IMR-90 (cell line): ENCODE data around the gene INPP5A. TPM values are rescaled to one million over a fixed set of nuclear protein-coding genes. Genes with fewer than 3 reads are reported as not detected.

Experiments used
- ATAC-seq: fragments of 200-7000 bp; cut with Tn5 transposase; 2 replicates; pipeline ENCODE4 v1.9.1; 2020; ENCODE audit warnings: low read depth, mild to moderate bottlenecking, moderate library complexity
- BruUV-seq: library from RNA; stranded (reverse); fragments of 400-500 nt; replicated peaks from 2 replicates; lab custom pipeline; 2021; lab: Mats Ljungman, UMichigan
- CTCF ChIA-PET: fragments of 300-600 bp; formaldehyde crosslinking; extraction: SDS; loops from one replicate; lab custom pipeline; 2021; ENCODE audit warnings: antibody characterized with exemption; lab: Yijun Ruan, JAX
- POLR2A ChIA-PET: fragments of 300-600 bp; sonication (Branson Sonifier 250); formaldehyde crosslinking; loops from one replicate; lab custom pipeline; 2022; ENCODE audit warnings: antibody characterized with exemption; ENCODE audit not compliant: unreplicated experiment; lab: Charles Lee
- DNase-seq: peaks from one replicate; pipeline ENCODE4 v3.0.0; 2013
- H2AFZ ChIP-seq: replicated peaks from 2 replicates; pipeline ENCODE3; 2013; ENCODE audit warnings: low read length, mild to moderate bottlenecking; ENCODE audit not compliant: poor library complexity
- H2AK5ac ChIP-seq: 2 replicates; pipeline ENCODE4 v1.6.1; 2013; ENCODE audit warnings: low read depth, low read length, inconsistent platforms
- H2AK9ac ChIP-seq: replicated peaks from 2 replicates; pipeline ENCODE3; 2013; ENCODE audit warnings: mild to moderate bottlenecking, low read depth, low read length, moderate library complexity; ENCODE audit not compliant: poor library complexity
- H2BK120ac ChIP-seq: 2 replicates; pipeline ENCODE4 v1.6.1; 2013; ENCODE audit warnings: low read depth, low read length, inconsistent platforms
- H2BK15ac ChIP-seq: 3 replicates; pipeline ENCODE4 v1.6.1; 2013; ENCODE audit warnings: low read depth, low read length, inconsistent platforms
- H2BK20ac ChIP-seq: 2 replicates; pipeline ENCODE4 v1.6.1; 2013; ENCODE audit warnings: low read depth, mild to moderate bottlenecking, inconsistent platforms, low read length, moderate library complexity
- H2BK5ac ChIP-seq: 2 replicates; pipeline ENCODE4 v1.6.1; 2013; ENCODE audit warnings: mild to moderate bottlenecking, low read depth, low read length, inconsistent platforms; ENCODE audit not compliant: poor library complexity, severe bottlenecking
- H3K14ac ChIP-seq: replicated peaks from 2 replicates; pipeline ENCODE4 v1.6.1; 2013; ENCODE audit warnings: low read depth, low read length, inconsistent platforms
- H3K18ac ChIP-seq: 2 replicates; pipeline ENCODE4 v1.6.1; 2013; ENCODE audit warnings: low read depth, low read length, control low read depth
- H3K23ac ChIP-seq: 2 replicates; pipeline ENCODE4 v1.6.1; 2013; ENCODE audit warnings: low read depth, low read length, inconsistent platforms
- H3K27ac ChIP-seq: 2 replicates; pipeline ENCODE4 v1.5.1; 2013; ENCODE audit warnings: mild to moderate bottlenecking, control low read depth, low read length; ENCODE audit not compliant: insufficient read depth
- H3K27me3 ChIP-seq: 2 replicates; pipeline ENCODE4 v1.6.1; 2013; ENCODE audit warnings: low read length; ENCODE audit not compliant: control insufficient read depth, insufficient read depth
- H3K36me3 ChIP-seq: 2 replicates; pipeline ENCODE4 v1.6.1; 2013; ENCODE audit warnings: low read length, mixed read lengths; ENCODE audit not compliant: control insufficient read depth, insufficient read depth
- H3K4ac ChIP-seq: 2 replicates; pipeline ENCODE4 v1.6.1; 2013; ENCODE audit warnings: low read depth, low read length, inconsistent platforms
- H3K4me1 ChIP-seq: 2 replicates; pipeline ENCODE4 v1.6.1; 2013; ENCODE audit warnings: low read length, mixed read lengths; ENCODE audit not compliant: control insufficient read depth, insufficient read depth
- H3K4me2 ChIP-seq: 2 replicates; pipeline ENCODE4 v1.6.1; 2013; ENCODE audit warnings: low read depth, mild to moderate bottlenecking, control low read depth, low read length, moderate library complexity
- H3K4me3 ChIP-seq: 2 replicates; pipeline ENCODE4 v1.5.1; 2013; ENCODE audit warnings: low read depth, mild to moderate bottlenecking, control low read depth, low read length, moderate library complexity; ENCODE audit not compliant: insufficient read depth
- H3K56ac ChIP-seq: 2 replicates; pipeline ENCODE4 v1.6.1; 2013; ENCODE audit warnings: low read length, inconsistent platforms; ENCODE audit not compliant: insufficient read depth; ENCODE audit errors: extremely low read depth
- H3K79me1 ChIP-seq, 2 experiments: 2 replicates each; pipeline ENCODE4 v1.6.1; 2013; ENCODE audit warnings: low read length in 2 of 2, inconsistent platforms in 1 of 2, low read depth in 1 of 2
- H3K9ac ChIP-seq: 2 replicates; pipeline ENCODE4 v1.6.1; 2013; ENCODE audit warnings: low read depth, low read length, control low read depth
- H3K9me1 ChIP-seq: 2 replicates; pipeline ENCODE4 v1.6.1; 2013; ENCODE audit warnings: low read length, inconsistent platforms; ENCODE audit not compliant: insufficient read depth
- H3K9me3 ChIP-seq: 2 replicates; pipeline ENCODE4 v1.6.1; 2013; ENCODE audit warnings: low read length; ENCODE audit not compliant: control insufficient read depth, insufficient read depth
- H4K20me1 ChIP-seq: 2 replicates; pipeline ENCODE4 v1.6.1; 2013; ENCODE audit warnings: low read length, inconsistent platforms; ENCODE audit not compliant: insufficient read depth
- H4K5ac ChIP-seq: 2 replicates; pipeline ENCODE4 v1.6.1; 2013; ENCODE audit warnings: mild to moderate bottlenecking, low read depth, low read length, control low read depth
- H4K8ac ChIP-seq, 2 experiments: 2 replicates each; pipeline ENCODE4 v1.6.1; 2013; ENCODE audit warnings: low read depth in 2 of 2, low read length in 2 of 2, control low read depth in 1 of 2, inconsistent platforms in 1 of 2
- H4K91ac ChIP-seq: 2 replicates; pipeline ENCODE4 v1.6.1; 2013; ENCODE audit warnings: low read depth, low read length, inconsistent platforms; ENCODE audit not compliant: insufficient read depth
- CHD1 ChIP-seq: IDR thresholded peaks from 2 replicates; pipeline ENCODE4 v1.6.1; 2012; ENCODE audit warnings: low read depth, low read length, improper control_type of control experiment
- ELK1 ChIP-seq: fragments of 150-350 bp; IDR thresholded peaks from 2 replicates; pipeline ENCODE4 v1.6.1; 2016; ENCODE audit warnings: low read depth, mild to moderate bottlenecking, low read length, moderate library complexity, borderline replicate concordance
- MAZ ChIP-seq: IDR thresholded peaks from 2 replicates; pipeline ENCODE4 v1.6.1; 2012; ENCODE audit warnings: low read depth, mild to moderate bottlenecking, low read length, improper control_type of control experiment, moderate library complexity, borderline replicate concordance
- MXI1 ChIP-seq: IDR thresholded peaks from 2 replicates; pipeline ENCODE4 v1.6.1; 2012; ENCODE audit warnings: low read depth, mild to moderate bottlenecking, low read length, moderate library complexity, borderline replicate concordance
- RFX5 ChIP-seq: IDR thresholded peaks from 2 replicates; pipeline ENCODE4 v1.8.0; 2012; ENCODE audit warnings: low read depth, mild to moderate bottlenecking, low read length, moderate library complexity
- SMC3 ChIP-seq: fragments of 150-350 bp; IDR thresholded peaks from 2 replicates; pipeline ENCODE4 v1.6.1; 2016; ENCODE audit warnings: low read depth, mild to moderate bottlenecking, antibody characterized with exemption, low read length, moderate library complexity
- WGBS, 2 experiments: methylation state at CpG; one replicate each; pipeline versions ENCODE4 v1.1.5 to v1.1.7; 2013; ENCODE audit warnings: missing lambda C conversion rate in 2 of 2; ENCODE audit not compliant: insufficient read length in 1 of 2; ENCODE audit errors: extremely low coverage in 2 of 2; 5-methylcytosine and 5-hydroxymethylcytosine counted together
- dilution Hi-C: fragments of 300-500 bp; cut with HindIII; formaldehyde crosslinking; loops from one replicate; pipeline ENCODE4 v1.14.3; 2018; ENCODE audit warnings: low sequenced_read_pairs; ENCODE audit not compliant: unreplicated experiment
- in situ Hi-C: fragments of 300-500 bp; cut with MboI; formaldehyde crosslinking; loops from 3 replicates; pipeline ENCODE4 v1.14.3; 2019; ENCODE audit warnings: low sequenced_read_pairs, inconsistent platforms, mixed read lengths
- intact Hi-C: fragments of 100-400 bp; cut with micrococcal nuclease; formaldehyde crosslinking; loops from 2 replicates; pipeline ENCODE4 v1.10.0; 2022
- polyA plus RNA-seq, 3 experiments: library from polyadenylated mRNA; depleted of rRNA; stranded (reverse); fragments of >200 nt; gene quantifications; 2 replicates each; pipeline ENCODE4 v1.2.3, GENCODE V29; 2012; ENCODE audit warnings: low replicate concordance in 1 of 3
- total RNA-seq: library from RNA; depleted of rRNA; stranded (reverse); fragments of >200 nt; gene quantifications from 2 replicates; pipeline ENCODE4 v1.2.3, GENCODE V29; 2012

INPP5A gene
- total and polyA plus RNA-seq, 2 of the 4 experiments (the other 2 are of a cell fraction) = 21.4 to 36.7 TPM

DNA sequence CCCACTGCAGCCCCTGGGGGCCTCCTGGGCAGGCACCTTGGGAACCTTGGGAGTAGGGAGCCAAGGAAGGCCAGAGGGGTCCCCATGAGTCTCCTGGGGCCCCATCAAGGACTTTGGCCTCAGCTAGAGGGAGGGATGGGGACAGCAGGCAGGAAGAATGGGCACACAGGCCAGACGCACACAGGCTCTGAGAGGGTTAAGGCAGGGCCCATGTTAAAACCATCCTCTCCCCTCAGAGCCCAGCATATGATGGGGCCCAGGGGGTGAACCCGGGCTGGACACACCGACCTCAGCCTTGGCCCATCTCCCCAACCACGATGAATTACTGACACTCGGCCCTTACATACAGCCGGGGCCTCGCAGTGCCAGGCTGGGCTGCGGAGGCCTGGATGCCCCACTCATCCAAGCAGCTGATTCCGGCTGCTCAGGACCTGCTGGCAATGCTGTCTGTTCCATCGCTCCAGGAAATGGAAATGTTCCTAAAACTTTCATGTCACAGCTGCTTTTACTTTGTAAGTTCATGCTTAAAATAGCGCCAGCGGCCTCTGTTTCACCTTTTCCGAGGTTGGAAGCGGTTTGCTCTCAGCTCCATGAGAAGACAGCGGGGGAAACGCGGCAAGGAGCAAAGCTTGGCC, 17.3 kb upstream of the INPP5A start (continued):
- no peak for TF ChIP-seq SMC3
- no peak for TF ChIP-seq ELK1
- no peak for TF ChIP-seq CHD1

DNA sequence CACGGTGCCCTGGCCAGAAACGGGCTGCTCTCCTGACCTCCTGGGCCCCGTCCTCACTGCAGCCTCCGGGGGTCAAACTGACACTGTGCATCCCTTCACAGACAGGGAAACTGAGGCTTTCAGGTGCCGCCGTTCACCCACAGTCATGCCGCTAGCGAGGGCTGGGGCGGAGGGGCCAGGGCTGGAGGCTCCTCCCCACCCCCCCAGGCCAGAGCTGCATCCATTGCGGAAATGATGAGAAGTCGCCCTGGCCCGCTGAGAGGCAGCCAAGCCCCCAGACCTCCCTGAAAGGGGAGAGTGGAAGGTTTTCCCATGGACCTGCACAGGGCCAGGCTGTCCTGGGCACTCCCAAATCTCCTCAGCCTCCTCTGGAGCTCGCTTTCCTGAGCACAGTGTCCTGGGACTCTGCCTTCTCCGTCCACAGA, 16.5 kb upstream of the INPP5A start:
- Histone ChIP-seq H2BK15ac (0 out of 3 replicates have a peak overlapping the region, but pooled peaks have one; percentile 56), H3K27ac (no peak overlapping the region), H2BK5ac (no peak overlapping the region), H3K56ac (no peak overlapping the region), H3K4me1 (peaks cover 27% of the 10 kb centered on the region), H2AK9ac (peak overlapping the region; percentile 33), H3K23ac (no peak overlapping the region), H3K18ac (no peak overlapping the region), H4K20me1 (no peaks in the 10 kb centered on the region), H3K4me2 (no peak overlapping the region; the same call in 1 of the 2 replicates), H3K79me1 (peaks cover 0 to 12% of the 10 kb centered on the region in 2 experiments; a peak in 2 of 4 replicates), H4K5ac (no peak overlapping the region), H2BK20ac (no peak overlapping the region), H2AK5ac (no peak overlapping the region), H2AFZ (no peak overlapping the region), H3K27me3 (no peaks in the 10 kb centered on the region), H3K4ac (0 out of 2 replicates have a peak overlapping the region, but pooled peaks have one; percentile 14), H4K8ac (peak overlapping the region in 1 of 2 experiments; percentile 33; a peak in 2 of 4 replicates), H3K14ac (no peak overlapping the region), H3K9ac (no peak overlapping the region), H3K4me3 (no peak overlapping the region), H3K36me3 (no peaks in the 10 kb centered on the region), H3K9me3 (no peaks in the 10 kb centered on the region), H4K91ac (no peak overlapping the region), H2BK120ac (no peak overlapping the region), H3K9me1 (peaks cover 15% of the 10 kb centered on the region)
- DNase-seq = no peak
- in situ Hi-C loops = no loop called here
- 83% methylated on average over 3 of the region's 14 CpGs; no CpG with 5 or more reads in 1 of the 2 experiments for WGBS, 2 experiments
- ATAC-seq = no peak
- ChIA-PET CTCF (no interaction called here), POLR2A (no interaction called here)
- TF ChIP-seq MXI1 (no peak), RFX5 (no peak), MAZ (no peak)
- intact Hi-C loops = no loop called here
- BruUV-seq = no TSS peak
- dilution Hi-C loops = no loop called here
